ENCODE data around the gene USP17L21.
"Not testable (repeated sequence)": the region's sequence is repeated elsewhere in the genome, so short reads cannot be mapped to it uniquely, and the experiment has no call there.

GRCh38 chr4:9267319-9267718 is 4.6 kb downstream of the USP17L21 start, which contains the start of gene USP17L22:
- TF ChIP-seq ZNF282 (IDR thresholded peaks at IDR 0.05; ENCODE audit: partially characterized antibody); CTCF (CRISPR knock-in tag; IDR thresholded peaks at IDR 0.05); YY1 (IDR thresholded peaks at IDR 0.05; ENCODE audit: insufficient read depth, insufficient replicate concordance, low read depth, low read length); SNAPC5 (CRISPR knock-in tag; IDR thresholded peaks at IDR 0.05; ENCODE audit: borderline replicate concordance); EP300 (IDR thresholded peaks at IDR 0.05; ENCODE audit: low read depth in 2 of 2, low read length in 2 of 2); EP300 (CRISPR knock-in tag; IDR thresholded peaks at IDR 0.05; ENCODE audit: borderline replicate concordance); ZNF709 (CRISPR knock-in tag; IDR thresholded peaks at IDR 0.05); USF2 (IDR thresholded peaks at IDR 0.05; ENCODE audit: low read depth, low read length); USF2 (CRISPR knock-in tag; IDR thresholded peaks at IDR 0.05; ENCODE audit: borderline replicate concordance); ATF3 (CRISPR knock-in tag; IDR thresholded peaks at IDR 0.05); HNF4A (CRISPR knock-in tag; IDR thresholded peaks at IDR 0.05); FOXK1 (CRISPR knock-in tag; IDR thresholded peaks at IDR 0.05; ENCODE audit: borderline replicate concordance, low read depth); POLR2AphosphoS5 (IDR thresholded peaks at IDR 0.05; ENCODE audit: low read depth, low read length); UBTF (CRISPR knock-in tag; IDR thresholded peaks at IDR 0.05): not testable (repeated sequence)

All from HepG2 (cell line).